Muscle layer of duodenum (tissue), 2 donors: ENCODE data around the gene CGNL1.
A peak's percentile ranks its signal among the peaks of the same experiment; 100 is the strongest.

Source experiments
- H3K27ac ChIP-seq: one replicate; pipeline ENCODE4 v1.7.0; 2013; ENCODE audit warnings: mild to moderate bottlenecking, low read length
- H3K27me3 ChIP-seq: one replicate; pipeline ENCODE4 v1.7.0; 2013; ENCODE audit warnings: low read depth, mild to moderate bottlenecking, control low read depth, low read length
- H3K36me3 ChIP-seq, 2 donors: one replicate each; pipeline ENCODE4 v1.7.0; 2013; ENCODE audit warnings: low read length in 2 of 2, control low read depth in 1 of 2, mild to moderate bottlenecking in 1 of 2; ENCODE audit not compliant: insufficient read depth in 2 of 2, control insufficient read depth in 1 of 2
- H3K4me1 ChIP-seq, 2 donors: one replicate each; pipeline ENCODE4 v1.7.0; 2013; ENCODE audit warnings: low read length in 2 of 2, mild to moderate bottlenecking in 2 of 2, control low read depth in 1 of 2, moderate library complexity in 1 of 2; ENCODE audit not compliant: insufficient read depth in 2 of 2, control insufficient read depth in 1 of 2
- H3K4me3 ChIP-seq, 2 donors: one replicate each; pipeline ENCODE4 v1.7.0; 2013; ENCODE audit warnings: low read length in 2 of 2, low read depth in 1 of 2, mild to moderate bottlenecking in 1 of 2
- H3K9me3 ChIP-seq, 2 donors: one replicate each; pipeline ENCODE4 v1.7.0; 2013; ENCODE audit warnings: low read length in 2 of 2, control low read depth in 1 of 2, mild to moderate bottlenecking in 1 of 2; ENCODE audit not compliant: control insufficient read depth in 1 of 2
- donor health status: healthy.

Gene CGNL1

GRCh38 chr15:57592836-57593420, 216.6 kb downstream of the CGNL1 start:
- H3K27ac ChIP-seq: no peak overlapping the region
- peak overlapping the region; percentile 47 to 71 for H3K4me3 ChIP-seq
- H3K36me3 ChIP-seq: no peaks in the 10 kb centered on the region
- peaks cover 0 to 16% of the 10 kb centered on the region in 2 donors for H3K4me1 ChIP-seq
- H3K9me3 ChIP-seq: no peaks in the 10 kb centered on the region
- H3K27me3 ChIP-seq: no peaks in the 10 kb centered on the region

GRCh38 chr15:57594479-57594878, 218.2 kb downstream of the CGNL1 start:
- no peaks in the 10 kb centered on the region for H3K9me3 ChIP-seq
- no peaks in the 10 kb centered on the region for H3K27me3 ChIP-seq
- H3K27ac ChIP-seq: no peak overlapping the region
- no peaks in the 10 kb centered on the region for H3K36me3 ChIP-seq
- H3K4me1 ChIP-seq: peaks cover 0 to 26% of the 10 kb centered on the region in 2 donors
- no peak overlapping the region for H3K4me3 ChIP-seq

- no peaks in the 10 kb centered on the region for H3K27me3 ChIP-seq
- H3K4me3 ChIP-seq: no peak overlapping the region
- H3K4me1 ChIP-seq: peaks cover 0 to 26% of the 10 kb centered on the region in 2 donors
- peak overlapping the region; percentile 45 for H3K27ac ChIP-seq
- no peaks in the 10 kb centered on the region for H3K36me3 ChIP-seq
- H3K9me3 ChIP-seq: no peaks in the 10 kb centered on the region
Measured at GRCh38 chr15:57595011-57595866, 218.9 kb downstream of the CGNL1 start.

- peaks cover 0 to 26% of the 10 kb centered on the region in 2 donors for H3K4me1 ChIP-seq
- no peaks in the 10 kb centered on the region for H3K27me3 ChIP-seq
- H3K27ac ChIP-seq: peak overlapping the region; percentile 3
- no peaks in the 10 kb centered on the region for H3K36me3 ChIP-seq
- no peak overlapping the region for H3K4me3 ChIP-seq
- H3K9me3 ChIP-seq: no peaks in the 10 kb centered on the region
Measured at GRCh38 chr15:57596301-57596855, 220.1 kb downstream of the CGNL1 start.

GRCh38 chr15:57596978-57597377, 220.7 kb downstream of the CGNL1 start:
- Histone ChIP-seq H3K4me1 (peaks cover 0 to 26% of the 10 kb centered on the region in 2 donors), H3K27ac (peak overlapping the region; percentile 29), H3K9me3 (no peaks in the 10 kb centered on the region), H3K27me3 (no peaks in the 10 kb centered on the region), H3K36me3 (no peaks in the 10 kb centered on the region), H3K4me3 (no peak overlapping the region)

- Histone ChIP-seq H3K36me3 (no peaks in the 10 kb centered on the region), H3K4me3 (no peak overlapping the region), H3K9me3 (no peaks in the 10 kb centered on the region), H3K27me3 (no peaks in the 10 kb centered on the region), H3K27ac (peak overlapping the region; percentile 29), H3K4me1 (peaks cover 0 to 26% of the 10 kb centered on the region in 2 donors)
Measured at GRCh38 chr15:57597431-57597830, 221.1 kb downstream of the CGNL1 start.

- H3K27me3 ChIP-seq: no peaks in the 10 kb centered on the region
- no peak overlapping the region for H3K4me3 ChIP-seq
- peaks cover 0 to 26% of the 10 kb centered on the region in 2 donors for H3K4me1 ChIP-seq
- H3K36me3 ChIP-seq: no peaks in the 10 kb centered on the region
- peak overlapping the region; percentile 29 for H3K27ac ChIP-seq
- no peaks in the 10 kb centered on the region for H3K9me3 ChIP-seq
Measured at GRCh38 chr15:57598346-57598745, 222.0 kb downstream of the CGNL1 start.

- Histone ChIP-seq H3K27ac (peak overlapping the region; percentile 10), H3K27me3 (no peaks in the 10 kb centered on the region), H3K4me3 (peak overlapping the region in 1 of 2 donors; percentile 21), H3K4me1 (peaks cover 0 to 26% of the 10 kb centered on the region in 2 donors), H3K9me3 (no peaks in the 10 kb centered on the region), H3K36me3 (no peaks in the 10 kb centered on the region)
Measured at GRCh38 chr15:57599296-57599810, 223.0 kb downstream of the CGNL1 start.

GRCh38 chr15:57600197-57600596, 223.9 kb downstream of the CGNL1 start:
- H3K27ac ChIP-seq: no peak overlapping the region
- no peaks in the 10 kb centered on the region for H3K9me3 ChIP-seq
- H3K4me3 ChIP-seq: no peak overlapping the region
- H3K4me1 ChIP-seq: peaks cover 0 to 19% of the 10 kb centered on the region in 2 donors
- H3K27me3 ChIP-seq: no peaks in the 10 kb centered on the region
- no peaks in the 10 kb centered on the region for H3K36me3 ChIP-seq
